Measurements from ENCODE around the gene MPST. TPM values are rescaled to one million over a fixed set of nuclear protein-coding genes. Genes with fewer than 3 reads are reported as not detected.

Gene MPST
- total RNA-seq, 2 experiments from 2014 or later = 8.5 to 9.1 TPM

GRCh38 chr22:37012956-37013355, 6.6 kb upstream of the MPST start:
- Mint-ChIP-seq H3K36me3 (ENCODE audit: low read depth) (no peaks in the 10 kb centered on the region), H3K9me3 (no peaks in the 10 kb centered on the region), H3K27me3 (peaks cover 3% of the 10 kb centered on the region), H3K4me1 (ENCODE audit: low read depth) (no peaks in the 10 kb centered on the region), H3K4me3 (no peak overlapping the region), H3K27ac (no peak overlapping the region)
- CTCF ChIA-PET = interaction anchor here (0.7 to 1.0 kb wide), 2 partner anchors 10 to 11 kb away, joined by 3 read pairs; no protein-coding TSS in a partner anchor
- DNase-seq (no peak), ATAC-seq (no peak)
- intact Hi-C loops (cut with micrococcal nuclease) = no loop called here
- POLR2A ChIA-PET = interaction anchor here (0.6 kb wide), 1 partner anchor 30 kb away, joined by 4 read pairs; no protein-coding TSS in a partner anchor
- TF ChIP-seq, protein P1, sequence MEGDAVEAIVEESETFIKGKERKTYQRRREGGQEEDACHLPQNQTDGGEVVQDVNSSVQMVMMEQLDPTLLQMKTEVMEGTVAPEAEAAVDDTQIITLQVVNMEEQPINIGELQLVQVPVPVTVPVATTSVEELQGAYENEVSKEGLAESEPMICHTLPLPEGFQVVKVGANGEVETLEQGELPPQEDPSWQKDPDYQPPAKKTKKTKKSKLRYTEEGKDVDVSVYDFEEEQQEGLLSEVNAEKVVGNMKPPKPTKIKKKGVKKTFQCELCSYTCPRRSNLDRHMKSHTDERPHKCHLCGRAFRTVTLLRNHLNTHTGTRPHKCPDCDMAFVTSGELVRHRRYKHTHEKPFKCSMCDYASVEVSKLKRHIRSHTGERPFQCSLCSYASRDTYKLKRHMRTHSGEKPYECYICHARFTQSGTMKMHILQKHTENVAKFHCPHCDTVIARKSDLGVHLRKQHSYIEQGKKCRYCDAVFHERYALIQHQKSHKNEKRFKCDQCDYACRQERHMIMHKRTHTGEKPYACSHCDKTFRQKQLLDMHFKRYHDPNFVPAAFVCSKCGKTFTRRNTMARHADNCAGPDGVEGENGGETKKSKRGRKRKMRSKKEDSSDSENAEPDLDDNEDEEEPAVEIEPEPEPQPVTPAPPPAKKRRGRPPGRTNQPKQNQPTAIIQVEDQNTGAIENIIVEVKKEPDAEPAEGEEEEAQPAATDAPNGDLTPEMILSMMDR (IDR thresholded peaks at IDR 0.05) = no peak

GRCh38 chr22:37014415-37014806, 5.1 kb upstream of the MPST start:
- Mint-ChIP-seq H3K27ac (no peak overlapping the region), H3K4me3 (no peak overlapping the region), H3K9me3 (no peaks in the 10 kb centered on the region), H3K27me3 (peaks cover 5% of the 10 kb centered on the region), H3K36me3 (ENCODE audit: low read depth) (no peaks in the 10 kb centered on the region), H3K4me1 (ENCODE audit: low read depth) (no peaks in the 10 kb centered on the region)
- ChIA-PET POLR2A (no interaction called here), CTCF (interaction anchor here (0.8 kb wide), 1 partner anchor 9 kb away, joined by 3 read pairs; no protein-coding TSS in a partner anchor)
- TF ChIP-seq, protein P1 (IDR thresholded peaks at IDR 0.05) = no peak
- DNase-seq (no peak), ATAC-seq (no peak)
- intact Hi-C loops (cut with micrococcal nuclease) = no loop called here

DNA sequence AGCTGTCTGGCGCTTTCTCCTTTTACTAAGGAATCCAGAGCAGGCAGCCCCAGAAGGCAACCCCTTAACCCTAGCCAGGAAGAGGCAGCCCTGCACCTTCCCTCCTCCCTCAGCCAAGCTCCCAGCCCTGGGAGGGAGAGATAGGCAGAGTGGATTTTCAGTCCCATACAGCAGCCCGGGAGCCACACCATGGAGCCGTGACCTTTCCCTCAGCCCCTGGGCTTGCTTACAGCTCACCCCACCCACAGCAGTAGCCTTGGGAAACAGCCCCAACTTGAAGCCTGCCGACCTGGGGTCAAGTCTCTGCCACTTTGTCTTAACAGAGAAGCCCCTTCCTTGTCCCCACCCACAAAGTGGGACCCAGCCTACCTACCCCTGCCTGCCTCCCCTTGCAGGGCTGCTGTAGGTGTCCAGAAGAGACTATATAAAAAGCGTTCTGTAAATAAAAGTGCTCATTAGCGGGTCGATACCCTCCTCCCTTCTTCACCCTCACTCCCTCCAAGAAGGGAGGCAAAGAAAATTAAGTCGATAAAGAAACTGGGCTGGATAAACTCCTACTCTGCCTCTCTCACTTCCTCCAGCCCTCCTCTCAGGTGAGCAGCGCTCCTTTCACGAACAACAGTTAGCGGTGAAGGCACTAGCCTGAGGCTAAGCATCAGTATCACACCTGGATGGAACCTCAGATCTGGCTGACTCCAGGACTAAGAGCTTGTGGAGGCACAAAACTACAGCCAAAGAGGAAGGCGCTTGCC, 4.5 kb upstream of the MPST start:
- Mint-ChIP-seq H3K27me3 (peaks cover 7% of the 10 kb centered on the region), H3K27ac (no peak overlapping the region), H3K4me3 (no peak overlapping the region), H3K9me3 (no peaks in the 10 kb centered on the region), H3K36me3 (ENCODE audit: low read depth) (no peaks in the 10 kb centered on the region), H3K4me1 (ENCODE audit: low read depth) (peaks cover 2% of the 10 kb centered on the region)
- DNase-seq (no peak), ATAC-seq (no peak)
- POLR2A ChIA-PET = no interaction called here
- intact Hi-C loops (cut with micrococcal nuclease) = no loop called here
- TF ChIP-seq, protein P1 (IDR thresholded peaks at IDR 0.05) = no peak
- CTCF ChIA-PET = interaction anchor here (0.8 kb wide), 1 partner anchor 9 kb away, joined by 3 read pairs; no protein-coding TSS in a partner anchor

GRCh38 chr22:37015587-37015878, 4.0 kb upstream of the MPST start:
- no peaks in the 10 kb centered on the region for H3K36me3 Mint-ChIP-seq (ENCODE audit: low read depth)
- intact Hi-C loops (cut with micrococcal nuclease) = no loop called here
- H3K4me3 Mint-ChIP-seq = no peak overlapping the region
- H3K4me1 Mint-ChIP-seq (ENCODE audit: low read depth) = peaks cover 2% of the 10 kb centered on the region
- ChIA-PET POLR2A (no interaction called here), CTCF (no interaction called here)
- DNase-seq (no peak), ATAC-seq (no peak)
- no peak overlapping the region for H3K27ac Mint-ChIP-seq
- TF ChIP-seq, protein P1 (IDR thresholded peaks at IDR 0.05) = no peak
- peaks cover 13% of the 10 kb centered on the region for H3K27me3 Mint-ChIP-seq
- H3K9me3 Mint-ChIP-seq = no peaks in the 10 kb centered on the region

- no peak overlapping the region for H3K4me3 Mint-ChIP-seq
- CTCF ChIA-PET = interaction anchor here (1.0 to 1.8 kb wide), 2 partner anchors 9 to 39 kb away, joined by 3 to 6 read pairs; a partner anchor contains a TSS
- H3K36me3 Mint-ChIP-seq (ENCODE audit: low read depth) = no peaks in the 10 kb centered on the region
- intact Hi-C loops (cut with micrococcal nuclease) = no loop called here
- DNase-seq = no peak
- POLR2A ChIA-PET = no interaction called here
- peaks cover 2% of the 10 kb centered on the region for H3K4me1 Mint-ChIP-seq (ENCODE audit: low read depth)
- TF ChIP-seq, protein P1 (IDR thresholded peaks at IDR 0.05) = no peak
- H3K27me3 Mint-ChIP-seq = peaks cover 19% of the 10 kb centered on the region
- no peak for ATAC-seq
- H3K27ac Mint-ChIP-seq = no peak overlapping the region
- H3K9me3 Mint-ChIP-seq = no peaks in the 10 kb centered on the region
Measured at GRCh38 chr22:37016134-37016910, 3.2 kb upstream of the MPST start.

All from activated CD8-positive, alpha-beta T cell treated with anti-CD3 and anti-CD28 coated beads for 36 hours (primary cell).